Measurements from ENCODE around the gene GLRA1. TPM values are rescaled to one million over a fixed set of nuclear protein-coding genes. Genes with fewer than 3 reads are reported as not detected.
"Not testable (repeated sequence)": the region's sequence is repeated elsewhere in the genome, so short reads cannot be mapped to it uniquely, and the experiment has no call there.

Gene GLRA1
- total and polyA plus RNA-seq, 9 donors, result 0.13 TPM; not detected in 8

DNA sequence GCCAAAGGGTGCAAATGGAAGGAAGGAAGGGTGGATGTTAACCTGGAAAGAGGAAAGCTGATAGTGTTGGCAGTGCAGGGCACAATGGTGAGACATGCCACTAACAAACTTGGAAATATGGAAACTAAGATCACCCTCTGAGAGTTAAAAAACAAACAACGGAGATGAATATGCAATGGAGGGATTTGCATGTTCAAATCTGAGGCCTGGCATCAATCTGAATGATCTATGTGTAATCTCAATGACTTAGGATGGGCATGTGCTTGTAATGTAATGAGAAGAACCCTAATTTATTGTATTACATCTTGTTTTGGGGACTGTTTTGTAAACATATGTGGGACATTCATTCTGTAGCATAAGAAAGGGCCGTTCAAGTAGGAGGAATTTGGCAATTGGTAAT lies 54.4 kb downstream of the GLRA1 start:
- Histone ChIP-seq H3K36me3 (ENCODE audit: control insufficient read depth, insufficient read depth, low read length) (no peaks in the 10 kb centered on the region), H3K4me1 (ENCODE audit: control insufficient read depth, insufficient read depth, low read length) (no peaks in the 10 kb centered on the region), H3K27ac (ENCODE audit: low read length) (no peak overlapping the region), H3K4me3 (ENCODE audit: low read length) (no peak overlapping the region), H3K9me3 (replicated peaks; ENCODE audit: control insufficient read depth, low read depth, low read length) (no peaks in the 10 kb centered on the region), H3K27me3 (ENCODE audit: control insufficient read depth, insufficient read depth, low read length) (no peaks in the 10 kb centered on the region)
- DNase-seq, result no peak
- no CpG with 5 or more reads among the region's 2 CpGs for WGBS (ENCODE audit: insufficient coverage)

DNA sequence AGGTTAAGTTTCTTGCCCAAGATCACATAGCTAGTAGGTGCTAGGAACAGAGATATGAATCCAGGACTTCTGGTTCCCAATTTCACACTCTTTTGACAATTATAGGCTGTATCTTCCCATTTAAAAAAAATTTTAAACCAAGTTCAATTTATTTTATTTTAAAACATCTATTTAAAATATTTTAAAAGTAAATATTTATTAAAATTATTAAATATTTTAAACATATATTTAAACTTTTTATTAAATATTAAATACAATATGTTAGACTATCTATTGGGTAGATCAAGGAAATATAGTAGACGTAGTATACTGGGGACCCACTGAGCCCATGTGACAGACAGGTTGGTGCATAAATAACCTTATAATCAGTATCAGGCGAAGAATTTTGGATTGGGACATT lies 54.8 kb downstream of the GLRA1 start:
- 88% methylated on average over 1 of the region's 2 CpGs for WGBS (ENCODE audit: insufficient coverage)
- no peaks in the 10 kb centered on the region for H3K9me3 ChIP-seq (replicated peaks; ENCODE audit: control insufficient read depth, low read depth, low read length)

DNA sequence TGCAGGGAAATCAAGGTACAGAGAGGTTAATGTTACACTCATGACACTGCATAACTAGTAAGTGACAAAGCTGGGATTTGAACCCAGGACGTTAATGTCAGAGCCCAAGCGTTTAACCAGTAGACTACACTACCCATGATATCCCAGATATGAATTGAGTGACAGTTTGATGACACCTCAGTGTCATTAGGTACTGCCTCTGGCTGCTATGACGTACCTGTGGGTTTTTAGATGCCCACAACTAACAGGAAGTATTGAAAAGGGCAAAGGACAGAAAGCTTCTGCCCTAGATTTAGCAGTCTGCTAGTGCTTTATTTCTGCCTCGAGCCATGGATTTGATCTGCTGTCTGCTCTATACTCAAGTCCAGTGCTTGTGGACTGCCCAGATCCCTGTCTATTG lies 56.2 kb downstream of the GLRA1 start:
- 85% methylated on average over 1 of the region's 4 CpGs for WGBS (ENCODE audit: insufficient coverage)
- DNase-seq, result no peak

More for the DNA sequence above, 54.8 kb downstream of the GLRA1 start:
- no peaks in the 10 kb centered on the region for H3K27me3 ChIP-seq (ENCODE audit: control insufficient read depth, insufficient read depth, low read length)
- H3K4me1 ChIP-seq (ENCODE audit: control insufficient read depth, insufficient read depth, low read length), result no peaks in the 10 kb centered on the region
- no peak overlapping the region for H3K4me3 ChIP-seq (ENCODE audit: low read length)
- DNase-seq, result no peak
- H3K36me3 ChIP-seq (ENCODE audit: control insufficient read depth, insufficient read depth, low read length), result no peaks in the 10 kb centered on the region
- H3K27ac ChIP-seq (ENCODE audit: low read length), result no peak overlapping the region

DNA sequence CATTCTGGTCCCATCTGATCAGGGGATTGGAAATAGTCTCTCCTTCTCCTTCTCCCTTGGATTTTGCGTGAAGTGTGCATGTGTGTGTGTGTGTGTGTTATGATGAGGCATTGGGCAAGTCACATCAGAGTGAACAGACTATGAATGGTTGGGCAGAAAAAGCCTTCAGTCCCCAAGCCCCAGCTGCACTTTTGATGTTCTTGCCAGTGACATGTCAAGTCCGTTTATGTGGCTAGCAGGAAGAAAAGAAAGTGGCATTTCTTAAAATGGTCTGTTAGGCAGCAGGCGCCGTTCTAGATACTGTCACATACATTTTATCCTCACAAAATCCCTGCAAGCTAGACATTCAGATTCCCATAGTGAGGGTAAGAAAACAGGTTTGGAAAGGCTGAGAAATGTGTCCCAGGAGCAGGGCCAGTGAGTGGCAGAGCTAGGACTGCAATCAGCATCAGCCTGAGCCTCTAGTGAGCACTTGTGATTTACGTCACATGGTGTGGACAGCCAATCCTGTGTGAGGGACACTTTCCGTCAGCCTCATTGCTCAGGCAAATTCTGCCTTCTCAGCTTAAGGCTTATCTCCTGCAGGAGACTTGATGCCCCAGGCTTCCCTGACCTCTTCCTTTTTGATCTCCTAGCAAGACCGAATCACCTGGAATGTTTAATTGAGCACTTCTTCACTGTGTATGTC lies 60.4 kb downstream of the GLRA1 start:
- Histone ChIP-seq H3K36me3 (ENCODE audit: control insufficient read depth, insufficient read depth, low read length) (no peaks in the 10 kb centered on the region), H3K27ac (ENCODE audit: low read length) (no peak overlapping the region), H3K27me3 (ENCODE audit: control insufficient read depth, insufficient read depth, low read length) (no peaks in the 10 kb centered on the region), H3K4me1 (ENCODE audit: control insufficient read depth, insufficient read depth, low read length) (no peaks in the 10 kb centered on the region), H3K4me3 (ENCODE audit: low read length) (no peak overlapping the region), H3K9me3 (replicated peaks; ENCODE audit: control insufficient read depth, low read depth, low read length) (no peaks in the 10 kb centered on the region)
- 58% methylated on average over 2 of the region's 7 CpGs for WGBS (ENCODE audit: insufficient coverage)
- DNase-seq, result no peak

More for the DNA sequence above, 56.2 kb downstream of the GLRA1 start:
- Histone ChIP-seq H3K27ac (ENCODE audit: low read length) (no peak overlapping the region), H3K4me1 (ENCODE audit: control insufficient read depth, insufficient read depth, low read length) (no peaks in the 10 kb centered on the region), H3K27me3 (ENCODE audit: control insufficient read depth, insufficient read depth, low read length) (no peaks in the 10 kb centered on the region), H3K36me3 (ENCODE audit: control insufficient read depth, insufficient read depth, low read length) (no peaks in the 10 kb centered on the region), H3K4me3 (ENCODE audit: low read length) (no peak overlapping the region), H3K9me3 (replicated peaks; ENCODE audit: control insufficient read depth, low read depth, low read length) (no peaks in the 10 kb centered on the region)

DNA sequence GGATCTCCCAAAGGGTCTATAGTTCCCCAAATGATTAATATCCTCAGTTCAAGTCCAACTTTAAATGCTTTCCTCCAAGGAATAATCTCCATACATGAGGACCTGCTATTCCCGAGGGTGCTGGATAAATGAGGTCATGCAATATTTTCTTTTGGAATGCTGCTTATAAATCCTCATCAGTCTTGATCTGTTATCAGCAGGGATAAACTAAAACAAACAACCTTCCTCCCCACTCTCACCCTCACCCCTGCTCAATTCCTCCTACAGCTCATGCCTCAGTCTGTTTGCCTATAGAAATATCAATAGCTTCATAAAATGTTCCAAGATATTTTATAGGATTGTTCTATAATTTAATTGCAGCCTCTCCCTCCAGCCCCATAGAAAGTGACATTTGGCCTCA lies 61.1 kb downstream of the GLRA1 start:
- no peaks in the 10 kb centered on the region for H3K27me3 ChIP-seq (ENCODE audit: control insufficient read depth, insufficient read depth, low read length)
- no peaks in the 10 kb centered on the region for H3K36me3 ChIP-seq (ENCODE audit: control insufficient read depth, insufficient read depth, low read length)
- H3K9me3 ChIP-seq (replicated peaks; ENCODE audit: control insufficient read depth, low read depth, low read length), result no peaks in the 10 kb centered on the region
- no peak for DNase-seq
- no peak overlapping the region for H3K4me3 ChIP-seq (ENCODE audit: low read length)
- no peaks in the 10 kb centered on the region for H3K4me1 ChIP-seq (ENCODE audit: control insufficient read depth, insufficient read depth, low read length)
- no peak overlapping the region for H3K27ac ChIP-seq (ENCODE audit: low read length)
- WGBS (ENCODE audit: insufficient coverage), result no CpG with 5 or more reads among the region's 1 CpG

DNA sequence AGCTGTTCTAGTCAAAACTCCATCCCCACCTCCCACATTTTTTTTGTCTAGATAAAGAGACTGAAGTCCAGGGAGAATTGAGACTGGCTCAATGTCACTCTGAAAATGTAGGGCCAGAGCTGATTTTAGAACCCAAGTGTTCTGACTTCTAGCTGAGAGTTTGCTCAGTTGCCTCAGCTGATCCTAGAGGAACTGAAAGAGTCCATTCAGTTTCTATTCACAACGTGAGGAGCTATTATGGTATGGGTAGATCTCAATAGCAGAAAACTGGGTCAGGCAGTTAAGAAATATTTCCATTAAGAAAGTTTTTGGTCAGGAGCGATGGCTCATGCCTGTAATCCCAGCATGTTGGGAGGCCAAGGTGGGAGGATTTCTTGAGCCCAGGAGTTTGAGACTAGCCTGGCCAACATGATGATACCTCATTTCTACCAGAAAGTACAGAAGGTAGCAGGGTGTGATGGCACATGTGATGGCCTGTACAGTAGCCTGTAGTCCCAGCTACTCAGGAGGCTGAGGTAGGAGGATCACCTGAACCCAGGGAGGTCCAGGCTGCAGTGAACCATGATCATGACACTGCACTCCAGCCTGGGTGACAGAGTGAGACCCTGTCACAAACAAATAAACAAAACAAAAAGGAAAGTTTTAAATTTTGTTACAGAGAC lies 61.7 kb downstream of the GLRA1 start:
- no peaks in the 10 kb centered on the region for H3K4me1 ChIP-seq (ENCODE audit: control insufficient read depth, insufficient read depth, low read length)
- H3K9me3 ChIP-seq (replicated peaks; ENCODE audit: control insufficient read depth, low read depth, low read length), result no peaks in the 10 kb centered on the region
- no peak overlapping the region for H3K27ac ChIP-seq (ENCODE audit: low read length)
- DNase-seq, result no peak
- H3K27me3 ChIP-seq (ENCODE audit: control insufficient read depth, insufficient read depth, low read length), result no peaks in the 10 kb centered on the region
- no peak overlapping the region for H3K4me3 ChIP-seq (ENCODE audit: low read length)
- no peaks in the 10 kb centered on the region for H3K36me3 ChIP-seq (ENCODE audit: control insufficient read depth, insufficient read depth, low read length)
- WGBS (ENCODE audit: insufficient coverage), result 85% methylated on average over 2 of the region's 2 CpGs

DNA sequence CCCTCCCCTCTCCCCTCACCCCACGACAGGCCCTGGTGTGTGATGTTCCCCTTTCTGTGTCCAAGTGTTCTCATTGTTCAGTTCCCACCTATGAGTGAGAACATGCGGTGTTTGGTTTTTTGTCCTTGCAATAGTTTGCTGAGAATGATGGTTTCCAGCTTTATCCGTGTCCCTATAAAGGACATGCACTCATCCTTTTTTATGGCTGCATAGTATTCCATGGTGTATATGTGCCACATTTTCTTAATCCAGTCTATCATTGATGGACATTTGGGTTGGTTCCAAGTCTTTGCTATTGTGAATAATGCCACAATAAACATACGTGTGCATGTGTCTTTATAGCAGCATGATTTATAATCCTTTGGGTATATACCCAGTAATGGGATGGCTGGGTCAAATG lies 63.8 kb downstream of the GLRA1 start:
- not testable (repeated sequence) for H3K4me3 ChIP-seq (ENCODE audit: low read length); H3K27me3 ChIP-seq (ENCODE audit: control insufficient read depth, insufficient read depth, low read length); H3K27ac ChIP-seq (ENCODE audit: low read length); H3K36me3 ChIP-seq (ENCODE audit: control insufficient read depth, insufficient read depth, low read length); H3K9me3 ChIP-seq (replicated peaks; ENCODE audit: control insufficient read depth, low read depth, low read length); H3K4me1 ChIP-seq (ENCODE audit: control insufficient read depth, insufficient read depth, low read length); DNase-seq
- WGBS (ENCODE audit: insufficient coverage), result no CpG with 5 or more reads among the region's 4 CpGs

DNA sequence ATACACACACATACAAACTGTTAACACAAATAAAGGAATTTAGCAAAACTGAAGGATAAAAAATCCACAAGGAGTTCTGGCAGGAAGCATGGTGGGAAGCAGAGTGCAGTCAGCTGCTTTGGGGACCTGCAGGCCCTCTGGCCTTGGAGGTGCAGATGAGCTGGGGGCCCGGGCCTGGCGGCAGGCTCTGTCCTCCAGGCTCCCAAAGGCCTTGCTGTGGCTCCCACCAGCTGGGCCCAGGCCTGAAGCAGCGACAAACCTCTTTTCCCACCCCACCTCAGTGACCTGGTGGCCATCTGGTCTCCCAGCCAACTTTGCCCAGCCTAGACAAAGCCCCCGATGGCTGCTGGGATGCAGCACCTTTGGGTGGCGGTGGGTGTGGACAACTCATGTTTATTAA lies 67.8 kb downstream of the GLRA1 start:
- no peak for DNase-seq
- Histone ChIP-seq H3K27me3 (ENCODE audit: control insufficient read depth, insufficient read depth, low read length) (no peaks in the 10 kb centered on the region), H3K9me3 (replicated peaks; ENCODE audit: control insufficient read depth, low read depth, low read length) (no peaks in the 10 kb centered on the region), H3K36me3 (ENCODE audit: control insufficient read depth, insufficient read depth, low read length) (no peaks in the 10 kb centered on the region), H3K27ac (ENCODE audit: low read length) (no peak overlapping the region), H3K4me1 (ENCODE audit: control insufficient read depth, insufficient read depth, low read length) (no peaks in the 10 kb centered on the region), H3K4me3 (ENCODE audit: low read length) (no peak overlapping the region)
- WGBS (ENCODE audit: insufficient coverage), result 75% methylated on average over 3 of the region's 5 CpGs

DNA sequence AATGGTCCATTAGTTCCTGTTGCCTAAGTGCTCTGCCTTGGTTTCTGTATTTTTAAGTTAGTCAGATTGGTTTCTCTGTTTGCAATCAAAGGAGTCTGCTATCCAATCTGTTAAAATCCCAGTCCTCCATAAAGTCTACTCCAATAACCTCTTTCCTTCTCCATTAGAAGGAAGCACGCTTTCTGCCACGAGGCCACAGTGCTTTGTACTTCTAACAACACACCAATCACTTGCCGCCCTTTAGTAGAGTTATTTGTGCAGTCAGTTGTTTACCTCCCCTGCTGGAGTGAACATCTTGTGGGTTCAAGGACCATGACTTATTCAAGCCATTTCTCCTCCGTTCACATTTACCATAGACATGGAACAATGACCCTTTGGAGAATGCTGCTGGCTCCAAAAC lies 69.0 kb downstream of the GLRA1 start:
- Histone ChIP-seq H3K27ac (ENCODE audit: low read length) (no peak overlapping the region), H3K4me3 (ENCODE audit: low read length) (no peak overlapping the region), H3K4me1 (ENCODE audit: control insufficient read depth, insufficient read depth, low read length) (no peaks in the 10 kb centered on the region), H3K9me3 (replicated peaks; ENCODE audit: control insufficient read depth, low read depth, low read length) (no peaks in the 10 kb centered on the region), H3K36me3 (ENCODE audit: control insufficient read depth, insufficient read depth, low read length) (no peaks in the 10 kb centered on the region), H3K27me3 (ENCODE audit: control insufficient read depth, insufficient read depth, low read length) (no peaks in the 10 kb centered on the region)
- WGBS (ENCODE audit: insufficient coverage), result no CpG with 5 or more reads among the region's 4 CpGs
- no peak for DNase-seq

DNA sequence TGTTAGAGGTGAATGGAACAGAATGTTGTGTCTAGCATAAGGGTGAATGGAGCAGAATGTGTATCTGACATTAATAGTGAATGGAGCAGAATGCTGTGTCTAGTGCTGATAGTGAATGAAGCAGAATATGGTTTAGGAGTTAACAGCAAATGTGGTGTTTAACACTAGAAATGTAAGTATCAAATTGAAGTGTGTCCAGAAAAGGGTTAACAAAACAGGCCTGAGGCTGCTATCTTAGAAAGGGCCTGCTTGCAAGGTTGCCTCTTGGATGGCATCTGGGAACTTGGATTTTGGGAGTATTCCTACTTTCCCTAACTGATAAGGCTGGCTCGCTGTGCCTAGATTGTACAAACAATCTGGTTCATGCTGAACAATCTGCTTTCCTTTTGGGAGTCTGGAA lies 76.8 kb downstream of the GLRA1 start:
- no peaks in the 10 kb centered on the region for H3K9me3 ChIP-seq (replicated peaks; ENCODE audit: control insufficient read depth, low read depth, low read length)
- H3K4me1 ChIP-seq (ENCODE audit: control insufficient read depth, insufficient read depth, low read length), result no peaks in the 10 kb centered on the region
- no peak for DNase-seq
- no peak overlapping the region for H3K4me3 ChIP-seq (ENCODE audit: low read length)
- H3K27me3 ChIP-seq (ENCODE audit: control insufficient read depth, insufficient read depth, low read length), result no peaks in the 10 kb centered on the region
- WGBS (ENCODE audit: insufficient coverage), result 50% methylated on average over 1 of the region's 1 CpG
- H3K36me3 ChIP-seq (ENCODE audit: control insufficient read depth, insufficient read depth, low read length), result no peaks in the 10 kb centered on the region
- H3K27ac ChIP-seq (ENCODE audit: low read length), result no peak overlapping the region

Measured in muscle of leg (tissue), 11 donors.